A673 (cell line): ENCODE data around the gene ALDH1L1.

ENCODE experiments used
- EZH2 ChIP-seq: fragments of 200-600 bp; sonication (generic); IDR thresholded peaks from 2 replicates; pipeline ENCODE4 v1.6.1; 2017; ENCODE audit warnings: borderline replicate concordance, low read depth, mild to moderate bottlenecking, mixed read lengths, antibody characterized with exemption, low read length; ENCODE audit not compliant: poor library complexity, severe bottlenecking
- TF ChIP-seq, protein P1 (sequence below): fragments of 300-800, 200-600 bp; sonication (generic); conservative IDR thresholded peaks from 2 replicates; pipeline ENCODE4 v1.5.1; 2017; ENCODE audit warnings: low read depth, mild to moderate bottlenecking, antibody characterized with exemption, low read length, moderate library complexity, mixed read lengths

DNA sequence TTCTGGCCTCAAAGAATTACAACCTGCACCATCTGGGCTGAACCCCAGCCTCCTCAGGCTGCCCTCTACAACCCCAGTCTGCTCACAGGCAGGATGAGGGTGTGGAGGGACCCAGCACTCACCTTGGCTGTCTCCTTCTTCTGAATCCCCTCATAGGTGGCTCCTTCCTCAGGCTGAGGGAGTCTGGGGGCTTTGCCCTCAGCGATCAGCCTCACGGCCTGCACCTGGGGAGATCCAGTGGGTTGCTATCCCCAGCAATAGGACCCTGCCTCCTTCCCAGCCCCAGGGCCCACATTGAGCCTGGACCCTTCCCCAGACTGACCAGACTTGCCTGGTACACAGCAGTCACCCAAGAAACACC is 25.1 kb downstream of the ALDH1L1 start:
- TF ChIP-seq, protein P1, sequence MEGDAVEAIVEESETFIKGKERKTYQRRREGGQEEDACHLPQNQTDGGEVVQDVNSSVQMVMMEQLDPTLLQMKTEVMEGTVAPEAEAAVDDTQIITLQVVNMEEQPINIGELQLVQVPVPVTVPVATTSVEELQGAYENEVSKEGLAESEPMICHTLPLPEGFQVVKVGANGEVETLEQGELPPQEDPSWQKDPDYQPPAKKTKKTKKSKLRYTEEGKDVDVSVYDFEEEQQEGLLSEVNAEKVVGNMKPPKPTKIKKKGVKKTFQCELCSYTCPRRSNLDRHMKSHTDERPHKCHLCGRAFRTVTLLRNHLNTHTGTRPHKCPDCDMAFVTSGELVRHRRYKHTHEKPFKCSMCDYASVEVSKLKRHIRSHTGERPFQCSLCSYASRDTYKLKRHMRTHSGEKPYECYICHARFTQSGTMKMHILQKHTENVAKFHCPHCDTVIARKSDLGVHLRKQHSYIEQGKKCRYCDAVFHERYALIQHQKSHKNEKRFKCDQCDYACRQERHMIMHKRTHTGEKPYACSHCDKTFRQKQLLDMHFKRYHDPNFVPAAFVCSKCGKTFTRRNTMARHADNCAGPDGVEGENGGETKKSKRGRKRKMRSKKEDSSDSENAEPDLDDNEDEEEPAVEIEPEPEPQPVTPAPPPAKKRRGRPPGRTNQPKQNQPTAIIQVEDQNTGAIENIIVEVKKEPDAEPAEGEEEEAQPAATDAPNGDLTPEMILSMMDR: no peak
- no peak for TF ChIP-seq EZH2
